ENCODE data around the gene FLT4.

Gene FLT4

DNA sequence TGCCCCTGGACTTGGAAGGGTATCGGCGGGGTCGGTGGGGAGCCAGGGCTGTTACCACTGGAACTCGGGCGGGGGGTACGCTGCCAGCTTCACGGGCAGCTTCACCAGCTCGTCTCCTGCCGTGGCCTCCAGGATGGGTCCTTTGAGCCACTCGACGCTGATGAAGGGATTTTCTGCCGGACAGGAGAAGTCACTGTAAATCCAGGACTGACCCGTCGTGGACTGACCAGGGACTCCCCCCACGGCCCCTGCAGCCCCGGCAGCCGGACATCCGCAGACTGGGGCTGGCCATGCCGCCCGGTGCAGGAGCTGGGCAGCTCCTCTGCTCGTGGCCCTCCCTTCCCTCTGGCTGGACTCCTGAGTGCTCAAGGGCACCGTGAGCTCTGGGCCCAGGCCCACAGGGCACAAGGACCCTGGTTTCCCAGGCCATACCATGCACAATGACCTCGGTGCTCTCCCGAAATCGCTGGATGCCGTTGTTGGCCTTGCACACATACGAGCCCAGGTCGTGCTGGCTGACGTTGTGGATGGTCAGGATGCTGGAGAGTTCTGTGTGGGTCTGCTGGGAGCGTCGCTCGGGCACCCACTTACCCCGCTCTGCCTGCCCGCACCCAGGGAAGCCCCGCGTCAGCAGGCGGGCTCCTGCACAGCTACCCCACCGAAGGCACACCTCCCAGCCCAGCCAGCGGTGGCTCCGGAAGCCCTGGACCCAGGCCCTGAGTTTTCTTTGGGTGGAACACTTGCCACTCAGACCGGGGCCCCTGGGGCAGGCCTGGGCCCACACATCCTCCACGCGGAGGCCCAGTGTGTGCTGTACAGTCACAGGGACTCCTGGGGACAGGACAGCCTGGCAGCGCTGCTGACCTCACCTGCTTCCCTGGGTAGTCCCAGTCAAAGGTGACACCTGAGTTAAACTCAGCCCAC, 20.3 kb downstream of the FLT4 start:
- DNase-seq (ENCODE audit: low read depth) = no peak
- TF ChIP-seq, protein P1, sequence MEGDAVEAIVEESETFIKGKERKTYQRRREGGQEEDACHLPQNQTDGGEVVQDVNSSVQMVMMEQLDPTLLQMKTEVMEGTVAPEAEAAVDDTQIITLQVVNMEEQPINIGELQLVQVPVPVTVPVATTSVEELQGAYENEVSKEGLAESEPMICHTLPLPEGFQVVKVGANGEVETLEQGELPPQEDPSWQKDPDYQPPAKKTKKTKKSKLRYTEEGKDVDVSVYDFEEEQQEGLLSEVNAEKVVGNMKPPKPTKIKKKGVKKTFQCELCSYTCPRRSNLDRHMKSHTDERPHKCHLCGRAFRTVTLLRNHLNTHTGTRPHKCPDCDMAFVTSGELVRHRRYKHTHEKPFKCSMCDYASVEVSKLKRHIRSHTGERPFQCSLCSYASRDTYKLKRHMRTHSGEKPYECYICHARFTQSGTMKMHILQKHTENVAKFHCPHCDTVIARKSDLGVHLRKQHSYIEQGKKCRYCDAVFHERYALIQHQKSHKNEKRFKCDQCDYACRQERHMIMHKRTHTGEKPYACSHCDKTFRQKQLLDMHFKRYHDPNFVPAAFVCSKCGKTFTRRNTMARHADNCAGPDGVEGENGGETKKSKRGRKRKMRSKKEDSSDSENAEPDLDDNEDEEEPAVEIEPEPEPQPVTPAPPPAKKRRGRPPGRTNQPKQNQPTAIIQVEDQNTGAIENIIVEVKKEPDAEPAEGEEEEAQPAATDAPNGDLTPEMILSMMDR (IDR thresholded peaks at IDR 0.05; ENCODE audit: insufficient read depth, low read depth, low read length, missing control alignments) = no peak
- no peak overlapping the region for H3K4me3 ChIP-seq (ENCODE audit: low read length)

GRCh38 chr5:180628211-180628610, 21.2 kb downstream of the FLT4 start:
- DNase-seq (ENCODE audit: low read depth) = no peak
- TF ChIP-seq, protein P1 (IDR thresholded peaks at IDR 0.05; ENCODE audit: insufficient read depth, low read depth, low read length, missing control alignments) = no peak
- H3K4me3 ChIP-seq (ENCODE audit: low read length) = no peak overlapping the region

GRCh38 chr5:180627386-180628120, 21.8 kb downstream of the FLT4 start:
- no peak for DNase-seq (ENCODE audit: low read depth)
- no peak overlapping the region for H3K4me3 ChIP-seq (ENCODE audit: low read length)
- TF ChIP-seq, protein P1 (IDR thresholded peaks at IDR 0.05; ENCODE audit: insufficient read depth, low read depth, low read length, missing control alignments) = no peak

DNA sequence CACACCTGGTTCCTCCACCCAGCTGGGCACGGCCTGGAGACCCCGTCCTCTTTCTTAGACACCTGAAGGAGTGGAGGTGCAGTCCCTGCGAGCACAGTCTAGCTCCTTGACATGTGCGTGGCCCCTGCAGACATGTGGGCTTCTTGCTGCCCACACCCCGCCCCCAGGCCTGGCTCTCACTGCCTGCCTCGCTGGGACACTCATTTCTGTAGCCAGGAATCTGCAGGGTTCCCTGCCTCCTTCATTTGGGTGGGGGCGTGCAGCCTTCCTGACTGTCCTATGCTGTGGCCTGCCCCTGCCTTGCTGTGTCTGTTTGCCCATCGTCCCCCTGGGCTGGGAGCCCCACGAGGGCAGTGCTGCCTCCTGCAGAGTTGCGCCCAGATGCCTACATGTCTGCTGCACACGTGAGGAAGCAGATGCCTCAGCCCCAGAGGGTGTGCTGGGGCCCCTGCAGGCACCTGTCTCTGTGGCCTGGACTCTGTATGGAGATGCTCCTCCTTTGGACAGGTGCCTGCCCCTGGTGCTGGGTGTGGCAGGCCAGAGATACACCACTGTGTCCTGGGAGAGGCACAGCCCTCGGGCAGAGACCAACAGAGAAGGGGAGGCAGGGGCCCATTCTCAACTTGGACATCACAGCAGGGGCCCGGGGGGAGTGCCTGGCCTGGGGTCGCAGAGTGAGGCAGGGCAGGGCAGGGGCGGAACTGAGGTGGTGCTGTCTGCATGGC, 22.6 kb downstream of the FLT4 start:
- no peak for DNase-seq (ENCODE audit: low read depth)
- TF ChIP-seq, protein P1 (IDR thresholded peaks at IDR 0.05; ENCODE audit: insufficient read depth, low read depth, low read length, missing control alignments) = no peak
- no peak overlapping the region for H3K4me3 ChIP-seq (ENCODE audit: low read length)

DNA sequence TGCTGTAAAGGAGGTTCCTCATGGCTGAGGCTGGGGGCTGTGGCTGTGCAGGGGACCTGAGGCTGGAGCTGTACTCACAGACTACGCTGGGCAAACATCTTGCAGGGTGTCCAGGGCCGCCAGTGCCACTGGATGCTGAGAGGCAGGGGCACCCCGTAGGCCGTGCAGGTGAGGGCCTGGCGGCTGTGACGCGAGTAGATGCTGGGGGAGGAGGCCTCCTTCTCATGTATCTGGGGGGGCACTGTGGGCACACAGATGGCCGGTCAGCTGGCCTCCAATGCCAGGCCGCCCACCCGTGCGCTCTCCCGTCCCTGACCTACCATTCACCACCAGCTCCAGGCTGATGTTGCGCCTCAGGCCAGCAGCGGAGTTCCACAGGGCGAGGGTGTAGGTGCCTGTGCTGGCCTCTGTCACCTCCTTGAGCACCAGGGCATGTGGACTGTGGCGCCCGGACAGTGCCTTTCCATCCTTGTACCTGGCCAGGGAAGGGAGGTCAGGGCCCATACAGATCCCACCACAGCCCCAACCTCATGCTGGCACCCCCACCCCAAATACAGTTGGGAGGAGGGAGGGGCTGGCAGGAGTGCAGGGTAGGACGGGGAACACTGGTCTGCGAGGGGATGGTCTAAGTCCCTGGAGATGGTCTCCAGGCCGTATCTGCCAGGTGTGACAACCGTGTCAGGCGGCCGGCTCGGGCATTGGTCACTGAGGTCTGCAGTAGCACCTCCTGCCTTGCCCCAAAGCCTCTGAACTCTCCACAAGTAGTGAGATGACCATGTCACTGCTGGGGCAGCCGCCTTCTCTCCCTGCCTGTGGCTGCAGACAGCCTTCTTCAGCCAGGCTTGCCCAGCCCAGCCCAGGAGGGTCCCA, 23.4 kb downstream of the FLT4 start:
- DNase-seq (ENCODE audit: low read depth) = no peak
- TF ChIP-seq, protein P1 (IDR thresholded peaks at IDR 0.05; ENCODE audit: insufficient read depth, low read depth, low read length, missing control alignments) = no peak

More for the DNA sequence above, 23.4 kb downstream of the FLT4 start:
- no peak overlapping the region for H3K4me3 ChIP-seq (ENCODE audit: low read length)
